GM19438 (cell line): ENCODE data around the gene ITK.

Experiments
- ATAC-seq: cut with Tn5 transposase; IDR thresholded peaks from one replicate; pipeline ENCODE4 v1.9.1; 2021; ENCODE audit warnings: low read depth; ENCODE audit not compliant: unreplicated experiment

The ITK gene

GRCh38 chr5:157275403-157275802 is 94.8 kb downstream of the ITK start:
- no peak for ATAC-seq

GRCh38 chr5:157278319-157279037 is 97.8 kb downstream of the ITK start:
- no peak for ATAC-seq

- no peak for ATAC-seq
These were observed 99.1 kb downstream of the ITK start for GRCh38 chr5:157279605-157280239.

GRCh38 chr5:157280927-157281326 is 100.3 kb downstream of the ITK start:
- ATAC-seq = no peak

- ATAC-seq = no peak
These were observed 101.5 kb downstream of the ITK start for GRCh38 chr5:157282150-157282549.

GRCh38 chr5:157283434-157283833 is 102.8 kb downstream of the ITK start:
- peak; percentile 99 for ATAC-seq

- ATAC-seq = no peak
These were observed 104.0 kb downstream of the ITK start for GRCh38 chr5:157284458-157285212.

GRCh38 chr5:157285310-157286035 is 104.8 kb downstream of the ITK start:
- no peak for ATAC-seq

- no peak for ATAC-seq
These were observed 106.1 kb downstream of the ITK start for GRCh38 chr5:157286761-157287211.

- no peak for ATAC-seq
These were observed 107.9 kb downstream of the ITK start for GRCh38 chr5:157288405-157289163.

GRCh38 chr5:157289164-157289819 is 108.7 kb downstream of the ITK start:
- no peak for ATAC-seq

GRCh38 chr5:157290156-157290980 is 109.7 kb downstream of the ITK start:
- ATAC-seq = no peak

- peak; percentile 77 for ATAC-seq
These were observed 110.5 kb downstream of the ITK start for GRCh38 chr5:157290981-157291711.

- no peak for ATAC-seq
These were observed 112.0 kb downstream of the ITK start for GRCh38 chr5:157292599-157292998.

GRCh38 chr5:157294407-157295091 is 113.9 kb downstream of the ITK start:
- no peak for ATAC-seq

GRCh38 chr5:157295247-157295646 is 114.6 kb downstream of the ITK start:
- no peak for ATAC-seq

- no peak for ATAC-seq
These were observed 119.9 kb downstream of the ITK start for GRCh38 chr5:157300564-157300963.

GRCh38 chr5:157301066-157301465 is 120.4 kb downstream of the ITK start:
- no peak for ATAC-seq
